Hair follicular keratinocyte (primary cell): ENCODE data around the gene FAM53B. TPM values are rescaled to one million over a fixed set of nuclear protein-coding genes. Genes with fewer than 3 reads are reported as not detected.

ENCODE experiments used
- total RNA-seq: library from RNA; depleted of rRNA; stranded (reverse); fragments of >200 nt; gene quantifications from 2 replicates; pipeline ENCODE4 v1.2.3, GENCODE V29; 2015

FAM53B gene, protein sequence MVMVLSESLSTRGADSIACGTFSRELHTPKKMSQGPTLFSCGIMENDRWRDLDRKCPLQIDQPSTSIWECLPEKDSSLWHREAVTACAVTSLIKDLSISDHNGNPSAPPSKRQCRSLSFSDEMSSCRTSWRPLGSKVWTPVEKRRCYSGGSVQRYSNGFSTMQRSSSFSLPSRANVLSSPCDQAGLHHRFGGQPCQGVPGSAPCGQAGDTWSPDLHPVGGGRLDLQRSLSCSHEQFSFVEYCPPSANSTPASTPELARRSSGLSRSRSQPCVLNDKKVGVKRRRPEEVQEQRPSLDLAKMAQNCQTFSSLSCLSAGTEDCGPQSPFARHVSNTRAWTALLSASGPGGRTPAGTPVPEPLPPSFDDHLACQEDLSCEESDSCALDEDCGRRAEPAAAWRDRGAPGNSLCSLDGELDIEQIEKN
- total RNA-seq = 24.1 and 24.2 TPM in 2 replicates

DNA sequence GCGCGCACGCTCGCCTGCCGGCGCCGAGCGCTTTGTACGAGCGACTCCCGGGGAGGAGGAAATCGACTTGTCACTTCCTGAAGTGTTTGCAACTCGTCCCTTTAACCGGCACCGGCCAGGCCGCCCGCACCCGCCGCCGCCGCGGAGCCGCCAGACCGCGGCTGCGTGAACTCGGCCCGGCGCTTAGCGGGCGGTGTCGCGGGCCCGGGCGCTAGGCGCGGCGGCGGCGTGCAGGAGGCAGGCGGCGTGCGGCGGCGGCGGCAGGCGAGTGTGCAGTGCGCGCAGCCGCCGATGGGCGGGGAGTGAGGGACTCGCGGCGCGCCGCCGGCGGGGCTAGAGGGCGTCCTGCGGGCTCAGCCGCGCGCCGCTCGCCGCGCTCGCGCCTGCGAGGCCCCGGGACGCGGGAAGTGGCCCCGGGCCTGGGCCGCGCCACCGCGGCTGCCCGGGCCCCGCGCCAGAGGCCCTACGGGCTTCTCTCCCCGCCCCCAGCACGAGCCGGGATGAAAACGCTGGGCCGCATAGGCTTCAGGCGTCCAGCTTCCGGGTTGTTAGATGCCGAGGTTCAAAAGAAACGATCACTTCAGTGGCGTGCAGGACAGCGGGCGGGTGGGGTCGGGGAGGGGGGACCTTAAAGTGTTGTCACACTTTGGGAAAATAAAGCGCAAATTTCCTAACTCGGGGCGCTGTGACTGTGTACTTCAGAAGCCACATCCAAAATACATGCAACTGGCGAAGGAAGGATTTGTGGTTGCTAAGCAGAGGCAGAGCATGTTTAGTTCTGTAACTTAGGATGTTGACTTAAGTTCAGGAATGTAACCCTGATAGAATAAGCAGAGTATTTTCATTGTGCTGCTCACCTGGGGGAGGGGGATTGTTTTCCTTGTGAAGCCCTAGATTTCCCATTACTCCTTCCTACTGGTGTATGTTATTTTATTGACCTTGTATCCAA is at the start of gene FAM53B:
Gene FAM53B, minus strand, starts transcription at position 277 of the 949 bp plus-strand sequence. CDS start 37,665 bp downstream, outside the sequence.

DNA sequence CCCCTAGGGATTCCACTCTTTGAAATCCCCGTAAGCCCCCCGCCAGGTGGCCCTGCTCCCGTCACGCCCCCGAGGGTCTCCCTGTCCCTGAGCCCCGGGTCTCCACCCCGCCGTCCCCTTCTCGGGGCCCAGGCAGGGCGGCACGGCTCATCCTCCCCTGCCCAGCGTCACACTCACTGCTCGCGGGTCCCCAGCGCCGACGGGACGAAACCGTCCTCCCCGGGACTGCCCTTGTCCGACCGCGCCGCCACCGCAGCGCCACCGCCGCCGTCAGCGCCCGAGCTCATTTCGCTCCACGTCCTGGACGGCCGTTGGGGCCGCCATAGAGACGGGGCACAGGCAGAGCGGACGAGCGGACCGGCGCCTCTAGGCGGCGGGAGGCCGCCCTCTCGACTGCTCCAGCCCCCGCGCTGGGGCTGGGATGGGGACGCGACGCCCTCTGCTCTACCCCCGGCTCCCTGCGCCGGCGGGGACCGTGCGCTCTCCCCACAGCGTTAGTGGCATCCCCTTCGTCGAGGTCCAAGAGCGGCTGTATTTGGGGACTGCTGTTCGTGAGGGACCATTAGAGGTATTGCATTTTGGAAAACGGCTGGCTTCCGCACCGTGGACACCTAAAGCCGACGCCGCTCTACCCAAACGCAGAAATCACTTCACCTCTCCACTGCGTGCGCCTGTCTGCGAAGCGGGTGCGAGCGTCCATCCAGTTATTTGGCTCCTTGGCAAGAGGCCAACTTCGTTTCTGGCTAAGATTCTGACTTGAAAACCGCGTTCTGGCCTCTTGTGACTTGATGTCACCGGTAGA is 47.6 kb upstream of the FAM53B start, which contains the start of gene EEF1AKMT2:
Gene EEF1AKMT2, minus strand, starts transcription at position 341 of the 802 bp plus-strand sequence. Its CDS starts 54 bp downstream, at position 287.

Other genes starting within 250 kb of the FAM53B start
- 12.1 and 20.4 TPM in 2 replicates for gene EEF1AKMT2, start 47.5 kb upstream of the FAM53B start, total RNA-seq
- 11.0 and 12.6 TPM in 2 replicates for gene ABRAXAS2, start 57.4 kb upstream of the FAM53B start, total RNA-seq
- gene ZRANB1, start 197.7 kb upstream of the FAM53B start, total RNA-seq = 7.3 and 10.1 TPM in 2 replicates